GM10266 (cell line): ENCODE measurements around the gene EID2B.

Experiments
- DNase-seq: peaks from one replicate; pipeline ENCODE4 v3.0.0; 2012; ENCODE audit errors: extremely low spot score
- CTCF ChIP-seq: IDR thresholded peaks from 2 replicates; pipeline ENCODE4 v1.5.1; 2012; ENCODE audit warnings: mild to moderate bottlenecking, low read depth; ENCODE audit not compliant: control insufficient read depth, insufficient read depth; ENCODE audit errors: missing control alignments

EID2B gene

GRCh38 chr19:39557811-39558623 is 25.4 kb upstream of the EID2B start:
- DNase-seq = peak; percentile 49
- no peak for TF ChIP-seq CTCF

GRCh38 chr19:39555883-39556282 is 23.2 kb upstream of the EID2B start:
- no peak for TF ChIP-seq CTCF
- no peak for DNase-seq

- DNase-seq = no peak
- TF ChIP-seq CTCF = no peak
Observed at GRCh38 chr19:39554701-39555311, 22.2 kb upstream of the EID2B start.

GRCh38 chr19:39553082-39553652 is 20.5 kb upstream of the EID2B start:
- no peak for TF ChIP-seq CTCF
- DNase-seq = no peak

GRCh38 chr19:39550197-39550596 is 17.5 kb upstream of the EID2B start:
- DNase-seq = no peak
- no peak for TF ChIP-seq CTCF

GRCh38 chr19:39546599-39546998 is 13.9 kb upstream of the EID2B start:
- no peak for TF ChIP-seq CTCF
- no peak for DNase-seq

GRCh38 chr19:39544911-39545310 is 12.3 kb upstream of the EID2B start:
- DNase-seq = no peak
- no peak for TF ChIP-seq CTCF
